H9 (cell line): ENCODE measurements around the gene GFI1. TPM values are rescaled to one million over a fixed set of nuclear protein-coding genes. Genes with fewer than 3 reads are reported as not detected.

ENCODE experiments used
- DNase-seq: peaks from one replicate; pipeline ENCODE4 v3.0.0-alpha.2; 2017
- H2AFZ ChIP-seq: one replicate; pipeline ENCODE4 v1.6.1; 2013; ENCODE audit warnings: mild to moderate bottlenecking, low read length, control low read depth, moderate library complexity
- H2AK5ac ChIP-seq: 2 replicates; pipeline ENCODE4 v1.6.1; 2013; ENCODE audit warnings: low read length, control low read depth, mixed read lengths; ENCODE audit not compliant: insufficient read length
- H2BK120ac ChIP-seq: one replicate; pipeline ENCODE4 v1.6.1; 2013; ENCODE audit warnings: low read depth, mild to moderate bottlenecking, low read length, control low read depth, inconsistent platforms; ENCODE audit not compliant: poor library complexity, severe bottlenecking
- H2BK12ac ChIP-seq: 2 replicates; pipeline ENCODE4 v1.6.1; 2013; ENCODE audit warnings: low read length, control low read depth, mixed read lengths, low read depth; ENCODE audit not compliant: insufficient read length
- H2BK15ac ChIP-seq: 2 replicates; pipeline ENCODE4 v1.6.1; 2013; ENCODE audit warnings: low read depth, low read length, control low read depth
- H2BK20ac ChIP-seq: one replicate; pipeline ENCODE4 v1.6.1; 2013; ENCODE audit warnings: low read depth, mild to moderate bottlenecking, low read length, control low read depth, inconsistent platforms; ENCODE audit not compliant: poor library complexity, severe bottlenecking
- H2BK5ac ChIP-seq: 2 replicates; pipeline ENCODE4 v1.6.1; 2013; ENCODE audit warnings: low read length, control low read depth, mixed read lengths; ENCODE audit not compliant: insufficient read length
- H3K14ac ChIP-seq: 2 replicates; pipeline ENCODE4 v1.6.1; 2013; ENCODE audit warnings: low read length, control low read depth; ENCODE audit not compliant: insufficient read depth
- H3K18ac ChIP-seq: 2 replicates; pipeline ENCODE4 v1.6.1; 2013; ENCODE audit warnings: low read depth, mild to moderate bottlenecking, mixed read lengths, low read length, control low read depth; ENCODE audit not compliant: insufficient read length
- H3K23ac ChIP-seq: 2 replicates; pipeline ENCODE4 v1.6.1; 2013; ENCODE audit warnings: low read length, control low read depth, mixed read lengths, low read depth; ENCODE audit not compliant: insufficient read length
- H3K23me2 ChIP-seq: 2 replicates; pipeline ENCODE4 v1.6.1; 2013; ENCODE audit warnings: low read depth, mild to moderate bottlenecking, mixed read lengths, low read length, control low read depth; ENCODE audit not compliant: insufficient read length, poor library complexity, severe bottlenecking
- H3K27ac ChIP-seq: 2 replicates; pipeline ENCODE4 v1.5.1; 2013; ENCODE audit warnings: low read length, control low read depth, mixed read lengths, low read depth; ENCODE audit not compliant: insufficient read length
- H3K27me3 ChIP-seq: 2 replicates; pipeline ENCODE4 v1.6.1; 2013; ENCODE audit warnings: low read length, control low read depth, inconsistent platforms; ENCODE audit not compliant: insufficient read depth
- H3K4ac ChIP-seq: 2 replicates; pipeline ENCODE4 v1.6.1; 2013; ENCODE audit warnings: low read depth, mild to moderate bottlenecking, control low read depth, inconsistent platforms, low read length, moderate library complexity
- H3K4me1 ChIP-seq: 2 replicates; pipeline ENCODE4 v1.6.1; 2013; ENCODE audit warnings: low read length, control low read depth, inconsistent platforms; ENCODE audit not compliant: insufficient read depth
- H3K4me2 ChIP-seq: 2 replicates; pipeline ENCODE4 v1.6.1; 2013; ENCODE audit warnings: low read length, control low read depth, mixed read lengths; ENCODE audit not compliant: insufficient read length, insufficient read depth
- H3K56ac ChIP-seq: 2 replicates; pipeline ENCODE4 v1.6.1; 2013; ENCODE audit warnings: low read depth, mild to moderate bottlenecking, mixed read lengths, low read length, control low read depth; ENCODE audit not compliant: insufficient read length
- H3K79me1 ChIP-seq: 2 replicates; pipeline ENCODE4 v1.6.1; 2013; ENCODE audit warnings: low read depth, mild to moderate bottlenecking, moderate library complexity, low read length, control low read depth, inconsistent platforms; ENCODE audit not compliant: insufficient read depth, poor library complexity, severe bottlenecking
- H3K79me2 ChIP-seq: 2 replicates; pipeline ENCODE4 v1.6.1; 2013; ENCODE audit warnings: low read length, control low read depth, inconsistent platforms; ENCODE audit not compliant: insufficient read depth
- H3K9ac ChIP-seq: 2 replicates; pipeline ENCODE4 v1.6.1; 2013; ENCODE audit warnings: low read length, control low read depth, mixed read lengths; ENCODE audit not compliant: insufficient read length; ENCODE audit errors: extremely low read depth
- H3K9me3 ChIP-seq: one replicate; pipeline ENCODE4 v1.6.1; 2013; ENCODE audit warnings: low read depth, low read length, inconsistent platforms; ENCODE audit not compliant: control insufficient read depth
- H3T11ph ChIP-seq: one replicate; pipeline ENCODE4 v1.6.1; 2013; ENCODE audit warnings: mild to moderate bottlenecking, low read length, control low read depth, inconsistent platforms
- H4K20me1 ChIP-seq: one replicate; pipeline ENCODE4 v1.6.1; 2013; ENCODE audit not compliant: control insufficient read depth, insufficient read length, insufficient read depth
- H4K5ac ChIP-seq: 2 replicates; pipeline ENCODE4 v1.6.1; 2013; ENCODE audit warnings: low read depth, mild to moderate bottlenecking, mixed read lengths, low read length, control low read depth; ENCODE audit not compliant: insufficient read length
- H4K8ac ChIP-seq: replicated peaks from 2 replicates; pipeline ENCODE4 v1.6.1; 2013; ENCODE audit warnings: low read length, control low read depth, mixed read lengths, low read depth; ENCODE audit not compliant: insufficient read length
- H4K91ac ChIP-seq: 2 replicates; pipeline ENCODE4 v1.6.1; 2013; ENCODE audit warnings: low read depth, mild to moderate bottlenecking, moderate library complexity, mixed read lengths, low read length, control low read depth; ENCODE audit not compliant: insufficient read length
- H3K27ac Mint-ChIP-seq, 3 experiments: 2 replicates in 2 of 3; 3 replicates in 1 of 3; pipeline ENCODE4 v1.8.0; 2020 to 2021; ENCODE audit warnings: mixed read lengths in 3 of 3, mild to moderate bottlenecking in 1 of 3, moderate library complexity in 1 of 3
- H3K27me3 Mint-ChIP-seq: 2 replicates; pipeline ENCODE4 v1.8.0; 2021; ENCODE audit warnings: low read depth, mild to moderate bottlenecking, moderate library complexity, mixed read lengths
- H3K36me3 Mint-ChIP-seq, 3 experiments: 2 replicates in 2 of 3; 3 replicates in 1 of 3; pipeline ENCODE4 v1.8.0; 2020 to 2021; ENCODE audit warnings: low read depth in 3 of 3, mixed read lengths in 3 of 3; ENCODE audit not compliant: insufficient read depth in 1 of 3
- H3K4me1 Mint-ChIP-seq, 2 experiments: 2 replicates each; pipeline ENCODE4 v1.8.0; 2020; ENCODE audit warnings: mixed read lengths in 2 of 2
- H3K4me3 Mint-ChIP-seq, 2 experiments: 2 replicates in 1 of 2; 3 replicates in 1 of 2; pipeline ENCODE4 v1.8.0; 2020 to 2021; ENCODE audit warnings: mild to moderate bottlenecking in 2 of 2, mixed read lengths in 2 of 2, moderate library complexity in 1 of 2
- H3K9me3 Mint-ChIP-seq, 2 experiments: 2 replicates in 1 of 2; 3 replicates in 1 of 2; pipeline ENCODE4 v1.8.0; 2020; ENCODE audit warnings: mild to moderate bottlenecking in 2 of 2, mixed read lengths in 2 of 2, moderate library complexity in 1 of 2
- CTCF ChIP-seq: fragments of 200-600 bp; sonication (generic); conservative IDR thresholded peaks from 3 replicates; pipeline ENCODE4 v1.8.0; 2021; ENCODE audit warnings: antibody characterized with exemption, mild to moderate bottlenecking
- WGBS: extraction: QIAGEN DNeasy Blood & Tissue Kit; methylation state at CpG from one replicate; pipeline ENCODE4 v1.1.7; 2013; ENCODE audit warnings: missing lambda C conversion rate, low lambda C conversion rate, mixed read lengths; ENCODE audit not compliant: insufficient read length; ENCODE audit errors: extremely low coverage; 5-methylcytosine and 5-hydroxymethylcytosine counted together
- total RNA-seq: library from RNA; stranded (reverse); gene quantifications from 2 replicates; pipeline ENCODE4 v1.2.1, GENCODE V29; 2021

GFI1 gene
- total RNA-seq, 1 experiment from 2014 or later, result 0.11 TPM

- no peak overlapping the region for H3K14ac ChIP-seq
- Mint-ChIP-seq H3K9me3 (no peaks in the 10 kb centered on the region), H3K27ac (no peak overlapping the region), H3K27me3 (peaks cover 26% of the 10 kb centered on the region), H3K4me1 (peaks cover 0 to 17% of the 10 kb centered on the region in 2 experiments; a peak in 2 of 4 replicates), H3K36me3 (no peaks in the 10 kb centered on the region), H3K4me3 (no peak overlapping the region)
- H3K4me1 ChIP-seq, result no peaks in the 10 kb centered on the region
- H3K56ac ChIP-seq, result no peak overlapping the region
- no peak overlapping the region for H2BK15ac ChIP-seq
- no peak overlapping the region for H4K8ac ChIP-seq
- H3T11ph ChIP-seq, result no peak overlapping the region
- H4K91ac ChIP-seq, result no peak overlapping the region
- no peak overlapping the region for H2BK5ac ChIP-seq
- no peak overlapping the region for H3K4me2 ChIP-seq
- 0 out of 2 replicates have a peak, but pooled peaks cover 2% of the 10 kb centered on the region for H3K27me3 ChIP-seq
- no peak overlapping the region for H3K18ac ChIP-seq
- H2BK12ac ChIP-seq, result no peak overlapping the region
- no peaks in the 10 kb centered on the region for H4K20me1 ChIP-seq
- WGBS, result no CpG with 5 or more reads among the region's 1 CpG
- no peak overlapping the region for H2BK120ac ChIP-seq
- H3K23ac ChIP-seq, result no peak overlapping the region
- no peaks in the 10 kb centered on the region for H3K79me1 ChIP-seq
- no peak for TF ChIP-seq CTCF
- DNase-seq, result no peak
- H3K9me3 ChIP-seq, result no peaks in the 10 kb centered on the region
- H3K23me2 ChIP-seq, result no peaks in the 10 kb centered on the region
- no peak overlapping the region for H2AFZ ChIP-seq
- H3K79me2 ChIP-seq, result no peaks in the 10 kb centered on the region
- no peak overlapping the region for H2AK5ac ChIP-seq
- H2BK20ac ChIP-seq, result no peak overlapping the region
- no peak overlapping the region for H3K27ac ChIP-seq
- no peak overlapping the region for H4K5ac ChIP-seq
- H3K4ac ChIP-seq, result no peak overlapping the region
- H3K9ac ChIP-seq, result no peak overlapping the region
Measured at GRCh38 chr1:92470216-92470615, 16.5 kb downstream of the GFI1 start.
